OCI-LY7 (cell line): ENCODE measurements around the gene ARL4A.

Experiments used
- CTCF ChIP-seq: fragments of 200-600 bp; sonication (generic); conservative IDR thresholded peaks from 2 replicates; pipeline ENCODE4 v1.5.1; 2014; ENCODE audit warnings: mild to moderate bottlenecking, antibody characterized with exemption, low read length, moderate library complexity, mixed read lengths
- EZH2phosphoT487 ChIP-seq: fragments of 200-600 bp; sonication (generic); IDR thresholded peaks from 2 replicates; pipeline ENCODE4 v1.6.1; 2018; ENCODE audit warnings: low read depth, borderline replicate concordance, mild to moderate bottlenecking, mixed run types, antibody characterized with exemption, low read length, moderate library complexity, mixed read lengths

- TF ChIP-seq CTCF (no peak), EZH2phosphoT487 (no peak)
These were observed 33.9 kb upstream of the ARL4A start for GRCh38 chr7:12653518-12653917.
